Measurements from ENCODE around the gene LUZP2.

- TF ChIP-seq HDAC2 (IDR thresholded peaks at IDR 0.05; ENCODE audit: borderline replicate concordance in 1 of 2, low read depth in 2 of 2, low read length in 2 of 2): no peak
- TF ChIP-seq CTCF (IDR thresholded peaks at IDR 0.05; ENCODE audit: control extremely low read depth in 1 of 3, insufficient read depth in 1 of 3, low read depth in 1 of 3, low read length in 3 of 3): no peak
- no peak for TF ChIP-seq PHF8 (conservative IDR thresholded peaks at IDR 0.05; ENCODE audit: low read depth, low read length)
- no peak for TF ChIP-seq SAP30 (IDR thresholded peaks at IDR 0.05; ENCODE audit: insufficient read depth, insufficient replicate concordance, low read length)
Observed at GRCh38 chr11:24585192-24585591, 88.3 kb downstream of the LUZP2 start.

Data from H1 (cell line).